NCI-H82 treated with DMSO at 0.1 percent for 48 hours (cell line): ENCODE measurements around the gene KCNK7.

Experiments
- DNase-seq: peaks from one replicate; lab custom pipeline; 2025; ENCODE audit not compliant: unreplicated experiment; lab: John Stamatoyannopoulos, UW

The KCNK7 gene

GRCh38 chr11:65611758-65612603 is 16.4 kb upstream of the KCNK7 start:
- DNase-seq: no peak

GRCh38 chr11:65611028-65611757 is 15.6 kb upstream of the KCNK7 start:
- DNase-seq: no peak

- DNase-seq: no peak
Observed at GRCh38 chr11:65610404-65610803, 14.8 kb upstream of the KCNK7 start.

- DNase-seq: no peak
Observed at GRCh38 chr11:65609665-65610064, 14.1 kb upstream of the KCNK7 start.

GRCh38 chr11:65609229-65609628 is 13.6 kb upstream of the KCNK7 start:
- no peak for DNase-seq

GRCh38 chr11:65607614-65608426 is 12.2 kb upstream of the KCNK7 start:
- no peak for DNase-seq

GRCh38 chr11:65606876-65607613 is 11.4 kb upstream of the KCNK7 start:
- no peak for DNase-seq

GRCh38 chr11:65604258-65604657 is 8.7 kb upstream of the KCNK7 start:
- DNase-seq: no peak

- DNase-seq: no peak
Observed at GRCh38 chr11:65599955-65600246, 4.3 kb upstream of the KCNK7 start.

- no peak for DNase-seq
Observed at GRCh38 chr11:65599216-65599954, 3.8 kb upstream of the KCNK7 start.

- no peak for DNase-seq
Observed at GRCh38 chr11:65598258-65598699, 2.7 kb upstream of the KCNK7 start.

- no peak for DNase-seq
Observed at GRCh38 chr11:65596520-65596919, 920 bp upstream of the KCNK7 start.

- DNase-seq: no peak
Observed at GRCh38 chr11:65595131-65595530, 469 bp downstream of the KCNK7 start.

- no peak for DNase-seq
Observed at GRCh38 chr11:65593518-65594414, 1.8 kb downstream of the KCNK7 start.

- DNase-seq: no peak
Observed at GRCh38 chr11:65592858-65593517, 2.6 kb downstream of the KCNK7 start.

- no peak for DNase-seq
Observed at GRCh38 chr11:65591939-65592857, 3.4 kb downstream of the KCNK7 start.

GRCh38 chr11:65590240-65590738 is 5.3 kb downstream of the KCNK7 start:
- DNase-seq: no peak
